A673 (cell line): ENCODE measurements around the gene NBR1.
"Not testable (repeated sequence)": the region's sequence is repeated elsewhere in the genome, so short reads cannot be mapped to it uniquely, and the experiment has no call there.

Source experiments
- CTCF ChIP-seq: fragments of 300-800, 200-600 bp; sonication (generic); conservative IDR thresholded peaks from 2 replicates; pipeline ENCODE4 v1.5.1; 2017; ENCODE audit warnings: low read depth, mild to moderate bottlenecking, antibody characterized with exemption, low read length, moderate library complexity, mixed read lengths
- EZH2 ChIP-seq: fragments of 200-600 bp; sonication (generic); IDR thresholded peaks from 2 replicates; pipeline ENCODE4 v1.6.1; 2017; ENCODE audit warnings: borderline replicate concordance, low read depth, mild to moderate bottlenecking, mixed read lengths, antibody characterized with exemption, low read length; ENCODE audit not compliant: poor library complexity, severe bottlenecking

GRCh38 chr17:43228020-43228782 is 57.2 kb downstream of the NBR1 start, which contains the start of gene CCDC200:
- not testable (repeated sequence) for TF ChIP-seq CTCF, EZH2
